EL (cell line): ENCODE measurements around the gene CAMK1.
"Not testable (repeated sequence)": the region's sequence is repeated elsewhere in the genome, so short reads cannot be mapped to it uniquely, and the experiment has no call there.

ENCODE experiments used
- DNase-seq: peaks from one replicate; pipeline ENCODE4 v3.0.0-alpha.2; 2016

The CAMK1 gene

DNA sequence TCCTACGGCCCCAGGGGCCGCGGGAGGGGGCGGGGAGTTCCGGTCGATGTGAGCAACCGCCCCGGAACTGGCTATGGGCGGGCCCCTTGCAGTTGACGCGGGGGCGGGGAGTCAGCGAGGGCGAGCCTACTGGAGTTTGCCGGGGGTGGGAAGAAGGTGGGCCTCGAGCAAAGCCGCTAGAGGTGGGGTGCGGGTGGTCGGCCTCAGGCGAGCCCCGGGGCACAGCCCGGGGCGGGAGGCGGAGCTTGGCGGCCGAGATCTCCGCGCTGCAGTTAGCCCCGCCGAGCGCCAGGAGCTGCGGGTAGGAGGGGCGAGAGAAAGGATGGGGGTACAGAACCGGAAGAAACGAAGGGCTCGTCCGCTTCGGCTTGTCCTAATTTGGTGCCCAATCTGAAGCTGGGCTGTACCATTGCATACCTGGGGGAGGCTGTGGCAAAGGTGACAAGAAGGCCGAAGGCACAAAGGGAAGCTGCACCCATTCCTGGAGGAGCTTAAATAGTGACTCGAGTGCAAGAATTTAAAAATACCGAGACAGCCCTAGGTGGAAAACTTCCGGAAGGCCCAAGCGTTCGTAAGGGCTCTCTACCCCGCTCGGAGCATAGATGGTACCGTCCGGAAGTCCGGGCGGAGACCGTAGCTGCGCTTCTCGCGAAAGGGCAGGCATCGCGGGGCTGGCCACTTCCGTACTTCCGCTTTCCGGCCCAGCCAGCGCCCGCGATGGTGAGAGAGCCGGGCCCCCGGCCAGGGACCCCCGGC lies 22.8 kb upstream of the CAMK1 start, which contains the start of the genes ARPC4 and TADA3:
Gene ARPC4, plus strand, starts transcription at position 678 of the 756 bp plus-strand sequence. Its CDS starts 40 bp downstream, at position 718.
Gene TADA3, minus strand, starts transcription at position 69 of the 756 bp plus-strand sequence. CDS start 1,007 bp downstream, outside the sequence.
- DNase-seq = peak; percentile 95

DNA sequence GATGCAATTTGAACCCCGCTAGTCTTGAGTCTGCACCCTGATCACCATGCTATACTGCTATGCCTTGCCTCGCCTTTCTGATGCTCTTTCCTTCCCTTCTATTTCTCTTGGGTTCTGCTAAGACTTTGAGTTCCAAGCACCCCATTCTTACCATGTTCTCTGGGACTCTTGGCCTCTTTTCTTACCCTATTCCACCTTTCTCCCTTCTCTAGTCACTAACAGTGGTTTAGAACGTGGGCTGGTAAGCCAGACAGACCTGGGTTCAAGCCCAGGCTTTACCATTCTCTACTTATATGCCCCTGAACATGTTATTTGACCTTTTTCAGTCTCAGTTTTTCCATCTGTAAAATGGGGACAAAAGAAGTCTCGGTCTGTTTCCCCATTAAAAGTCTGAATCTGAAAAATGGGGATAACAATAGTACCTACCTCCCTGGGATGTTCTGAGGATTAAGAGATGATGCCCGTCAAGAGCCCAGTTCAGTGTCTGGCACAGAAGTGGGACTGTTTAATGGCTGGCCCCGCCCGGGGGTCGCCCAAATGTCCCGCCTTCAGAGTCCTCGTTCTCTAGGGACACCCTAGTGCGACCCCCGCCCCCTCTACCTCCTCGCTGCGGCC lies 22.1 kb upstream of the CAMK1 start:
- DNase-seq = no peak

DNA sequence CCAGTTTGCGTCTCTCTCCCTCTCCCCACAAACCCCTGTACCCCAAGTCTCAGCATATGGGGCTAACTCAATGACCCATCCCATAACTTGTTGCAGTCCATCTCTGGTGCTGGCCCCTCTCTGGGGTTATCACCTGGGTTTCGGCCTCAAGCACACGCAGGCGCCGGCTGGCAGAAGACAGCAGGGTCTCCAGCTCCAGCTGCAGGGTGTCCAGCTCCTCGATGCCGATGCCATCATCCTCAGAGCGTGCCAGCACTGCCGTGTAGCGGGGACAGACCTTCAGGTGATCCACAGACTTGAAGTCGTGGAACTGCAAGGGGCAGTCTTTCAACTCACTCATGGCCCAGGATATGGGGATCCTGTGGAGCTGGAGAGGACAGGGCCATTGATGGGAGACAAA lies 21.4 kb upstream of the CAMK1 start:
- DNase-seq = no peak

DNA sequence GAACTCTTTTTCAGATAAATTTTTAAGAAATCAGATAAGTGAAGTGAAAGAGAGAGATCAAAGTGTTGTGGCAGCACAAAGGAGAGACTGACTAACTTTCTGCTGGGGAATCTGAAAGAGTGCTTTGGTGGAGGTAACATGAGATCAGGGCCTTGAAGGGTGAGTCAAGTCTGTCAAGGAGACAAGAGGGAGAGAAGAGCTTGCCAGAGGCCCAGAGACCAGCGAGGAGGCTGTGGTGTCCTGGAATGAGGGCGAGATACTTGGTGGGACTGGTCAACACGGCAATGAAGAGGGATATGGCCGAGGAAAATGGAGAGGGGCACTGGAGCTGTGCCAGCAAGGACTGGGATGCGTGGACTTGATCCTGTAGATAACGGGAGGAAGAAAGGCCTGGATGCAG lies 18.0 kb upstream of the CAMK1 start:
- DNase-seq = no peak

DNA sequence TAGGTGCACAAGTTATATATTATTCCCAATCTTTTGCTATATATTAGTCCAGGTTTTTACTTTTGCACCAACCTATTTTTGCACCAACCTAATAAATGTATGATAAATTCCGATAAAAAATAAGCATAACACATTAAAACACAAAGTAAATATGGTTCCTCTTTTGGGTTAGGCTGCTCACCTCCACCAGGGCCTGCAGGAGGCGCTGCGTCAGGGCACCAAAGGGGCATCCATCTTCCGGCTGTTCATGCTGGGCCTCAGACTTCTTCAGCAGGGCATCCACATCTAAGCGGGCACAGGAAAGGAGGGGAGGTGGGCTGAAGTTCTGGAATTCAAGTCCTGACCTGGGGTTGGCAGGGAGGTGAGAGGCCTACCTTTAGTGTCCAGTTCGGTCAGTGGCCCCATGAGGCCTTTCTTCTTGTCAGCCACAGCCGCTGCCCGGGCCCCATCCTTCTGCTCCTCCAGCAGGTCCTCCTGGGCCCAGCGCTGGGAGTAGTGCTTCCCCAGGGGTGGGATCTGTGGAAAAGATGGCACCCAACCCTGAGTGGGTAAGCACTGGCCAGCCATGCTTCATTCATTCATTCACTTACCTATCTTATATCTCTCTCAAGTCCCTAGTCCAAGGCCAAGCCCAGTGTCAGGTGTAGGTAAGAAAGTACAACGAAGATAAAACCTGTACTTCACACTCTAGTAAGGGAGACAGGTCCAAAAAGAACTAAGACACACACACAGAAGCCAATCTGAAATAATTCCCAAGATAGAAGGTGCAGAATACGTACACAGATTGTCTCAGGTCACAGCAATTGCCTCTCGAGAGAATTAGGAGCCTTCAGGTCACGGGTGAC lies 17.3 kb upstream of the CAMK1 start:
- no peak for DNase-seq

DNA sequence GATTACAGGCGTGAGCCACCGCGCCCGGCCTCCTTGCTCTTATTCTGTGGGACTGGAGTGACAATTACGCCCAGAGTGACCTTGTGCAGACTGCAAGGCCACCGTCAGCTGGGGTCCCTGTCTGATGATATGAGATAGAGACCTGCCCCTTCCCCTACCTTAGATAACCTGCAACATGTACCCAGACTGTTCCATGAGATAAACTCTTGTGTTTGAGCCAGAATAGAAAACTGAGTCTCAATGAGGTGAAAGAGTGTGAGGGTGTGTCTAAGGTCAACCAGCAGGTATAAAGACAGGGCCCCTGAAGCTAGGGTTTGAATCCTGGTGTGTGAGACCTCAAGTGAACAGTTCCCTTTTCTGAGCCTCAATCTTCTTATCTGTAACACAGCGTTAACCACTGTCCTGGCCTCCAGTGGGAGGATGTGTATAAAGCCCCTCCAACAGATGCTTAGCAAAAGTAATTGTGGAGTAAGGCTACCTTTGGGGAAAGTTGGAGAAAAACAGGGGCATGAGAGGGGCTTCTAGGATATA lies 16.5 kb upstream of the CAMK1 start:
- DNase-seq = no peak

DNA sequence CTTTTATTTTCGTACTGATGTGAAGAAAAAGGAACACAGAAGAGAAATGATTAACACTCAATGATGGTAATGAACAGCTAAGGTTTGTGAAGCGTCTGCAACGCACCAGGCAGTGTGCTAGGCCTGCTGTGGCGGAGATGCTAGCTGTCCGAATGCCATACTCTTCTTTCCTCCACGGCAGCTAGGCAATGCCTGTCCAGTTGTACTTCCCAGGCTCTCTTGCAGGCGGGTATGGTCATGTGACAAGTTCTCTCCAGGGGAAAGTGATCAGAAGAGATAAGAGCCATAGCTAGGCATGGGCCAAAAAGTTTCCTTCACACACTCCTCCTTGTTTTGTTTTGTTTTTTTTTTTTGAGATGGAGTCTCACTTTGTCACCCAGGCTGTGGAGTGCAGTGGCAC lies 15.9 kb upstream of the CAMK1 start:
- DNase-seq = no peak

DNA sequence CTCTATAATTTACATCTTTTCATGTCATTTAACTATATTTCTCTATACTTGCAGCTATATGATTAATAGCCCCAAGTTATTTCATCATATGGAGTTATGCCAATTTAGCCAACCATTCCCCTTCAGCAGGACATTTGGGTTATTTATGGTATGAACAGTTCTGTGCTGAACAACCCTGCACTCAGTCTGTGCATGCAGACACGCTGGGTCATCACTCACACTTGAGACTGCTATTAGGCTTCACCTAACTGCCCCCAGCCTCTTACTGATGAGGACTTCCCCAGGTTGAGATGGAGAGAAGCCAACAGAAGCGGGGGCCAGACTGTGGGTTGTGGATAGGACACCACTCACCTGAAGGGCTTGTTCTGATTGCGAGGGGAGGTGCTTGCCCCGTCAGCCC lies 15.2 kb upstream of the CAMK1 start:
- no peak for DNase-seq

DNA sequence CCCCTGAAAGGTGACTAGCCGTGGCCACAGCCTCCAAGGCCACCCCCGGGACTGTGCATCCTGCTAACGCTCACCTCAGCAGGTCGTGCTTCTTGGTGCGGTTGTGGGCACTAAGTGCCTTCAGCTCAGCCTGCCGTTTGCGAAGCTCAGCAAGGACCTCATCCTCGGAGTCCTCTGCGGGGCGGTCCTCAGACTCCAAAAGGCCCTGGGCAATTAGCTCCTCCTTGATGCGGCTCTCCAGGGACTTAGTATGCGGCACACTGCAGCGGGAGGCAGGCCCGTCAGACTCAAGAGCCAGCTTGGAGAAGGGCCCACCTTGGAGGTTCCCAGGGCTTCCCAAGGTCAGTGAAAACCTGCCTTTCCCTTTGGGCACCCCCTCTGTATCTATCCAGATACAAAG lies 14.2 kb upstream of the CAMK1 start:
- no peak for DNase-seq

DNA sequence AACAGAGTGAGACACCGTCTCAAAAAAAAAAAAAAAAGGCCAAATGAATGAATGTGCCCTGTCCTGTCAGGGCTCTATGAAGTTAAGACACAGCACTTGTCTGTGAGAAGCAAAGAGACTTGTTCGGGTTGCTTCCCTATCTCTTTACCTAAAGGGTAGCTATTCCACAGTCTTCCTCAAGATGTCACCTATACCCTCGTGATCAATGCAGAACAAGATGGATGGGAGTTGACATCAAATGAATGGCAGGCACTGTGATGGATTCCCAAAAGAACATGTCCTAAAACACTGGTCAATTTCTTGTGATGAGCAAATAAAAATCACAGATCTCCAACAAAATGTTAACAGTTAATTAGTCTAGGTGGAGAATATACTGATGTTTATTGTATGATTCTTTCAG lies 13.0 kb upstream of the CAMK1 start:
- no peak for DNase-seq

DNA sequence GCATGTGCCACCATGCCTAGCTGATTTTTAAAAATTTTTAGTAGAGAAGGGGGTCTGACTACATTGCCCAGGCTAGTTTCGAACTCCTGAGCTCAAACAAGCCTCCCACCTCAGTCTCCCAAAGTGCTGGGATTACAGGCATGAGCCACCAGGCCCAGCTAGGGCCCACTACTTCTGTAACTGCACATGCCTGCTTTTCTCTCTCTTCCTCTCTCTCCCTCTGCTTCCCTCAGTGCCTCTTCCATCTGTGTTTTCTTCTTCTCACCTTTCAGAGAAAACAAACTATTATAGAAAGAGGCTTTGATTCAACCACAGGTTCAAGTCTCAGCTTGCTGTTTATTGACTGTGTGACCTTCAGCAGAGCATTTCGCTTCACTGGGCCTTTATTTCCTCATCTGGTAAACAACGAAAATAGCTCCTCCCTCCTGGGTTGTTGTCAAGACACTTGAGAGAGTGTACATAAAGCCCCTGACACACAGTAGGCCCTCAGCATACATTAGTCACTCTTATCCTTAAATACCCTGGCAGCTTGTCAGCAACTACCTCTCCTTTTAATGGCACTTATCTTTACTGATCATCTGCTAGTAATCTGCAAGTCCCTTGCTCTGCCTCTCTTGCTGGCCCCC lies 12.3 kb upstream of the CAMK1 start:
- DNase-seq = no peak

DNA sequence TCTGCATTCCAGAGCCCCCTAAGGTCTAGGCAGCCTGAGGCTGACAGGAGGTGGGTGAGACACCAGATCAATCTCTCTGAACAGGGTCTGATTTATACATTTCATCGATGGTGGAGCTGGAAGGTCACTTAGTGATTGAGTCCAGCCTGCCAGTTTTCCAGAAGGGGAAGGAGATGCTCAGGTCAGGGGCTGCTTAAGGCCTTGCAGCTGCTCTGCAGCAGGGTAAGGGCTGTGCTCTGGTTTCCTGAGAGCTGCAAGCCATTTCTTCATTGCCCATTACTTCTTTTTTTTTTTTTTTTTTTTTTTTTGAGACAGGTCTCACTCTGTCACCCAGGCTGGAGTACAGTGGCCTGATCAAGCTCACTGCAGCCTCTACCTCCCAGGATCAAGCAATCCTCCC lies 11.8 kb upstream of the CAMK1 start:
- no peak for DNase-seq

DNA sequence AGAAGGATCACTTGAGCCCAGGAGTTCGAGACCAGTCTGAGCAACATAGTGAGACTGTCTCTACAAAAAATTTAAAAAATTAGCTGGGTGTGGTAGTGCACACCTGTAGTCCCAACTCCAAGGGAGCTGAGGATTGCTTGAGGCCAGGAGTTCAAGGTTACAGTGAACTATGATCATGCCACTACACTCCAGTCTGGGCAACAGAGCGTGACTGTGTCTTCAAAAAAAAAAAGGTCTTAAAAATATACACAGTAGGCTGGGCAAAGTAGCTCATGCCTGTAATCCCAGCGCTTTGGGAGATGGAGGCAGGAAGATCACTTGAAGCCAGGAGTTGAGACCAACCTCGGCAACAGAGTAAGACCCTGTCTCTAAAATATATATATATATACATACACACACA lies 11.2 kb upstream of the CAMK1 start:
- DNase-seq = no peak

DNA sequence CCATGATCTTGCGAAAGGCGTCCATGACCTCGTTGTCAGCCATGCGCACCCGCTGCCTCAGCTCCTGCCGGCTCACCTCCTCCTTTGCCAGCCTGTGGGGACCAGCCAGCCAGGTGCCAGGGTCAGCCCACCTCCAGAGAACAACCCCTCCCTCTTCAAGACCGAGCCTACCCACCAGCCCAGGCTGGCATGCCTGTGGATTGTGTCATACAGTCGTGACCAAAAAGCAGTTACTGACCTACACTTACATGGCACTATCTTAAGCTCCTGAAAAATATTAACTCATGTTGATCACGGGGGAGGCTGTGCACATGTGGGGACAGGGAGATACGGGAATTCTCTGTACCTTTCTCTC lies 10.7 kb upstream of the CAMK1 start:
- no peak for DNase-seq

DNA sequence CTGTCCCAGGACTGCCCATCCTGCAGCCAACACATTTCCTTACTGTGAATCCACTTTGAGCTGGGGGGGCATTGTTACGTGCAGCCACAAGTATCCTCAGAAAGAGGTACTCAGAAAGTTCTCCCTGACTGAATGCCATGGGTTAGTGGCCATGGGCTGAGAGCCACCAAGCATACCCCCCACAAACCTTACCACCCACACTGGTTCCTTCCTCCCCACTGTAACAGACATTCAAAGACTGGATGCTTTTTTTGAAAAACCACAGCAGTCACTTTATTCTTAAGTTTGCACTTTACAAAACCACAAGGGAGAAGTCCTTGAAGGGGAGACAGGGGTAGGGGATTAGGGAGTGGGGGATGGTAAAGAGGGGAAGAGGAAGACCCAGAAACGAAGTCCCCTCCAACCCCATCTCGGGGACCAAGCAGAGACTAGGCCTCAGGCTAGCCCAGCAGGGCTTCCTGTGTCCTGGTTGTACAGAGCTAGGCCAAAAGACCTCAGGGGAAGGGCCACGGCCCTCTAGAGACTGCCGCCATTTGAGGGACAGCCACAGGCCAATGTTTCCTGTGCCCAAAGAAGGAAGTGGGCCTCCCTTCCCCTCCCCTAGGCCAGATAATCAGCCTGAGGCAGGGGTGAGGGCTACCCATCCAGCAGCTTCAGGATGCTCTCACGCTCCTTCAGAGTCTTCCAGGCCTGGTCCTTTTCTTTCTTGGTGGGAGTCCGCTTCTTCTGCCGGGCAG lies 10.1 kb upstream of the CAMK1 start:
- no peak for DNase-seq

DNA sequence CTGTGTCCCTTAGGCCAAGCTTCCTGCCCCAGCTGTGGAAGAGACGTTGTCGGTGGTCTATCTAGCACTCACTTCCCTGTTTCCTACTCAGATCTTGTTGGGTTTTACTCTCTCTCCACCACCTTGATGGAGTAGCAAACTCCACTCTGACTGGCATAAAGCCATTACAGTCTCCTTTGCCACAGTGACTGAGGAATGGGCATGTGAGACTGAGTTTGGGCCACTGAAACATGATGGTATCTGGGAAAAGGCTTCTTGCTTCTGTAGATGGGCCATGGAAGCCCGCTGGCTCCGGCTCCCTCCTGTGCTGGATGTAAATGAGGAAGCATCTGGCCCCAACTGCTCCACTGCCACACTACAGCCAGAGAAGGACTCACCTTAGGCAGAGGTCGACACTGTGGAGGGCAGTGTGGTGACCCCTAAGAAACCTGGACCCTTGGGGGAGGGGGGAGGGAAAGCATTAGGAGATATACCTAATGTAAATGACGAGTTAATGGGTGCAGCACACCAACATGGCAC lies 9.4 kb upstream of the CAMK1 start:
- no peak for DNase-seq

DNA sequence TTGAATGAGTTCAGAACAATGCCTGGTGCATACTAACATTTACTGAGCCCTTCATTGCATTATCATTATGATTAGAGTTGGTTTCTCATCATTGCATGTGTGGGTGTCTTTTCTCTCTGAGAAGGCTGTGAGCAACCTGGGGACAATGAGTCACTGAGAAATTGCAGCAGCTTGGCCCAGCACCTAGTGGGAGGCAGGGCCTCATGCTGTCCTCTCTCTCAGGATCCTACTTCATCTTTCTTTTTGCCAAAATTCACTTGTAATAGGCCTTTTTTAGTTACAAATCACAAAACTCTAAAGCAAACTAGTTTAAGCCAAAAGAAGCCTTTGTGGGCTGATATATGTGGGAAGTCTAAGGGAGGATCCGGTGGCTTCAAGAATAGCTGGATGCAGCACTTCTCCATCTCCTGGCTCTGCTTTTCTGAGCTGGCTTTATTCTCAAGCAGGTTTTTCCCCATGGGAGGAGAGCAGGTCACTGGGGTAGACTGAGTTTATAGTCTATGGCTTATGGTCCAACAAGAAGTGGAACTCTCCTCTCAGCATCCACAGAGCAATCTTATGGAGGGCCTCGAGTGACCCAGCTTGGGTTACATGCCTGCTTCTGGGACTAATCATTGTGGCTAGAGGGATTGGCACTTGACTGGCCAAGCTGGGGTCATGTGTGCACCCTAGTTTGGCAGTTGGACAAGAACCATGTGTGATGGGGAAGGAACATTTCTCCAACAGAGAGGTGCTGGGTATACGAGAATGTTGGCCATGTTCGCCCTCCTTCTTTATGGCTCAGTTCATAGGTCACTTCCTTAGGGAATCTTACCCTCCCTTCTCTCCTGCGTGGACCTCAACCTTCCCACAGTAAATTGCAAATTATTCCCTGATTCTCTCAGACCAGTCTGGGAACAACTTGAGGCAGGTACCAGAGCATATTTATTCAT lies 8.7 kb upstream of the CAMK1 start:
- DNase-seq = peak; percentile 43

DNA sequence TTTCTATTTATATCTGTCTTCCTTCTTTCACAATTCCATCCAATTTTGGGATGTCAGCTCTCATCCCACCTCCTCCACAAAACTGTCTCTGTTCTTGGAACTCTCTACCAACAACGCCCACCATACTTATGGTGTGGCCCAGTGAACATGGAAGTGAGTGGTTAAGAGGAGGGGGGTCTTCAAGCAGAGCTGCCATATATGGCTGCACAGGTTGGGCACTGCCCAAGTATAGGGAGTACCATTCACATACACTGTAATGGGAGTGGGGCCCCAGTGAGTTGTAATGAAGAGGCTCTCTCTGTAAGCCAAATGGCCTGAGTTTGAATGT lies 7.9 kb upstream of the CAMK1 start:
- no peak for DNase-seq

DNA sequence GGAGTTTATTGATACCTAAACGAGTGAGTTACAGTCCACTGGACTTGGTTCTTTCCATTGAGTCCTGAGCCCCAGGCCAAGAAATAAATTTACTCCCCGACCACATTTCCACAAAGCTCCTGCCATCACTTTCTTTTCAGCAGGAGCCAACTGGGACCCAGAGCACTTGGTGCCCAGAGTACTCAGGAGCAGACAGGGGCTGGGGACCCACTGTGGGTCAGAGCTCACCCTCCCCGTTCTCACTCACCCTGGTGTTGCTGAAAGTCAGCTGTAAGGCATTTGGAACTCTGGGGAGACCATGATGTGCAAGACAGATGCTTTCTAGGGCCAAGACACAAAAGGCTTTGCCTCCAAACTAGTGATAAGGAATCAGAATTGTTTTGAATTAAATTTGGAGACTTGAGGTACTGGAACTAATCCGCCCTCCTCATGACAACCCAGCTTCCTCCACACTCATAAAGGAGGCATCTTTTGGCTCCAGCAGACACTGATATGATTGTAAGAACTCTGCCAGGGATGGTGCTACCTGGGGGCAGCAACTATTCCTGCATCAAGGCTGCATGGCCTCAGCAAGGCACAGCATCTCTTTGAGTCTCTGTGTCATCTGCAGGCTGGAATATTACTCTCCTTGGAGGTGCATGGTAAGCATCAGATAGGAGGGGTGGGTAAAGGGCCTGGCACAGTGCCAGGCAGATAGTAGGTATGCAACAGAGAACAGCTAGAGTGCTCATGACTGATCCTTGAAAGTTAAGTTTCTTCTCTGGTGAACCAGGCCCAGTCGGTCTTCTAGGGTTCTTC lies 7.3 kb upstream of the CAMK1 start:
- no peak for DNase-seq

DNA sequence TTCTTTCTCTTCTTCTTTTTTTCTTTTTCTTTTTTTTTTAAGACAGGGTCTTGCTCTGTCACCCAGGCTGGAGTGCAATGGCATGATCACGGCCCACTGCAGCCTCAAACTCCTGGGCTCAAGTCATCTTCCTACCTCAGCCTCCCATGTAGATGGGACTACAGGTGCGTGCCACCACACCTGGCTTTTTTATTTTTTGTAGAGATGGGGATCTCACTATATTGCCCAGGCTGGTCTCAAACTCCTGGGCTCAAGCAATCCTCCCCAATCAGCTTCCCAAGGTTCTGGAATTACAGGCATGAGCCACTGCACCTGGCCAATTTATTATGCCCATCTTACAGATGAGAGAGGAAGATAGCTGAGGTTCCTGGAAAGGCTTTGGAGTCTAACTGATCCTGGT lies 1.3 kb upstream of the CAMK1 start:
- DNase-seq = not testable (repeated sequence)
